ENCODE results near the gene ESRRB.

Gene ESRRB

DNA sequence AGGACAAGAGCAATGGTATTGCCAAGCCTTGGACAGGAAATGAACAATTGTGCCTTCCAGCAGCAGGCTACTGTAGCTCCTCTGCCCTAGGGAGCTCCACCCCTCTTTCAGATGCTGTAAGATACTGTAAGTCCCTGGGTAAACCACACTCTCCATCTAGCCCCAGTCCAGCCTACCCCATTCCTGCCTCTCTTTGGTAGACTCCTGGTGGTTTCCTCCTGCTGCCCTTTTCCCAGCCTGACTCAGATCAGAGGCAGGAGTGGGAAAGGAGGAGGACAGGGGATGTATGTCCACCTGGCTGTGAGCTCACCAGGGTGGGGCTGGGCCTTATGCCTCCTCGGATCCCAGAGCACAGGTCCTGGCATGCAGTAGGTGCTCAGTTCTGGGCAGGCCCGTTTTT is 174.6 kb downstream of the ESRRB start:
- DNase-seq, result no peak

DNA sequence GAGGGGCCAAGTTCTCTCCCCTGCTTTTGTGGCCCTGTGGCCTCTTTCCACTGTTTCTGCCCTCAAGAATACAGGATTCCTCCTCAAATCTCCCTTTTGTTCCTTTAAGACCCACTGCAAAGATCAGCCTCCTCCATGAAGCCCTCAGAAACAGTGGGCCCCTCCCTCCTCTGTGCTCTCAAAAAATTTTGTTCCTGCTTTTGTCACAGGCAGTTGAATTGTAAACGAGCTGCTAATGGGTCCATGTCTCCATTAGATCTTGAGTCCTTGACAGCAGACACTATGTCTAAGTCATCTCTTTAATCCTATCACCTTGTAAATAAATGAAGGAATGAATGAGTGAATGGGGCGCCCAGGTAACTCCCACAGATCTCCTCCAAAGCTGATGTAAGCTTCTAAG is 175.2 kb downstream of the ESRRB start:
- DNase-seq, result no peak
